Measurements from ENCODE around the gene MMP15. TPM values are rescaled to one million over a fixed set of nuclear protein-coding genes. Genes with fewer than 3 reads are reported as not detected.
"Not testable (repeated sequence)": the region's sequence is repeated elsewhere in the genome, so short reads cannot be mapped to it uniquely, and the experiment has no call there.

The MMP15 gene
- total RNA-seq, 1 donor from 2014 or later = 69.9 TPM

DNA sequence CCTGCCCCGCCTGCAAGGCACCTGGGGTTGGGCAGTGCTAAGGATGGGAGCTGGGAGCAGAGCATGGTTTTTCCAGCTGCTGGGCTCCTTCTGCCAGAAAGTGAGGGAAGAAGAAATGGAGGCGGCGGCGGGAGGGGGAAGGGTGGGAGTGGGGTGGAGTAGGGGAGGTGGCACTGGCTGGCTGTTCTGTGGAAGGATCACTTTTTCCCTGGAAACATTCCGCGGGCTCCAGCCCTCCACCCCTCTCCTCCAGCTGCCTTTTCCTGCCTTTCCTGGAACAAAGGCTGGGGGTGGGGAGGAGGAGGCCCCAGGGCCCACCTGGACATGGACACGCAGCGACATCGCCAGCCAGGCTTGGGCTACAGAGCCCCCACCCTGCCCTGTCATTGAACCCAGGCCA lies 62.5 kb downstream of the MMP15 start:
- DNase-seq = no peak
- Mint-ChIP-seq H3K36me3 (ENCODE audit: unreplicated experiment) (no peaks in the 10 kb centered on the region), H3K9me3 (ENCODE audit: unreplicated experiment) (no peaks in the 10 kb centered on the region), H3K27me3 (ENCODE audit: unreplicated experiment) (no peaks in the 10 kb centered on the region), H3K4me1 (ENCODE audit: low read depth, unreplicated experiment) (peaks cover 3% of the 10 kb centered on the region), H3K27ac (ENCODE audit: unreplicated experiment) (no peak overlapping the region), H3K4me3 (ENCODE audit: unreplicated experiment) (no peak overlapping the region)
- TF ChIP-seq, protein P1, sequence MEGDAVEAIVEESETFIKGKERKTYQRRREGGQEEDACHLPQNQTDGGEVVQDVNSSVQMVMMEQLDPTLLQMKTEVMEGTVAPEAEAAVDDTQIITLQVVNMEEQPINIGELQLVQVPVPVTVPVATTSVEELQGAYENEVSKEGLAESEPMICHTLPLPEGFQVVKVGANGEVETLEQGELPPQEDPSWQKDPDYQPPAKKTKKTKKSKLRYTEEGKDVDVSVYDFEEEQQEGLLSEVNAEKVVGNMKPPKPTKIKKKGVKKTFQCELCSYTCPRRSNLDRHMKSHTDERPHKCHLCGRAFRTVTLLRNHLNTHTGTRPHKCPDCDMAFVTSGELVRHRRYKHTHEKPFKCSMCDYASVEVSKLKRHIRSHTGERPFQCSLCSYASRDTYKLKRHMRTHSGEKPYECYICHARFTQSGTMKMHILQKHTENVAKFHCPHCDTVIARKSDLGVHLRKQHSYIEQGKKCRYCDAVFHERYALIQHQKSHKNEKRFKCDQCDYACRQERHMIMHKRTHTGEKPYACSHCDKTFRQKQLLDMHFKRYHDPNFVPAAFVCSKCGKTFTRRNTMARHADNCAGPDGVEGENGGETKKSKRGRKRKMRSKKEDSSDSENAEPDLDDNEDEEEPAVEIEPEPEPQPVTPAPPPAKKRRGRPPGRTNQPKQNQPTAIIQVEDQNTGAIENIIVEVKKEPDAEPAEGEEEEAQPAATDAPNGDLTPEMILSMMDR (IDR thresholded peaks at IDR 0.05; ENCODE audit: partially characterized antibody, unreplicated experiment) = no peak

DNA sequence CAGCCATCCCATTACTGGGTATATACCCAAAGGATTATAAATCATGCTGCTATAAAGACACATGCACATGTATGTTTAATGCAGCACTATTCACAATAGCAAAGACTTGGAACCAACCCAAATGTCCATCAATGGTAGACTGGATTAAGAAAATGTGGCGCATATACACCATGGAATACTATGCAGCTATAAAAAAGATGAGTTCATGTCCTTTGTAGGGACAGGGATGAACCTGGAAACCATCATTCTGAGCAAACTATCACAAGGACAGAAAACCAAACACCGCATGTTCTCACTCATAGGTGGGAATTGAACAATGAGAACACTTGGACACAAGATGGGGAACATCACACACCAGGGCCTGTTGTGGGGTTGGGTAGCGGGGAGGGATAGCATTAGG lies 64.8 kb downstream of the MMP15 start:
- not testable (repeated sequence) for H3K4me3 Mint-ChIP-seq (ENCODE audit: unreplicated experiment); H3K9me3 Mint-ChIP-seq (ENCODE audit: unreplicated experiment); DNase-seq

DNA sequence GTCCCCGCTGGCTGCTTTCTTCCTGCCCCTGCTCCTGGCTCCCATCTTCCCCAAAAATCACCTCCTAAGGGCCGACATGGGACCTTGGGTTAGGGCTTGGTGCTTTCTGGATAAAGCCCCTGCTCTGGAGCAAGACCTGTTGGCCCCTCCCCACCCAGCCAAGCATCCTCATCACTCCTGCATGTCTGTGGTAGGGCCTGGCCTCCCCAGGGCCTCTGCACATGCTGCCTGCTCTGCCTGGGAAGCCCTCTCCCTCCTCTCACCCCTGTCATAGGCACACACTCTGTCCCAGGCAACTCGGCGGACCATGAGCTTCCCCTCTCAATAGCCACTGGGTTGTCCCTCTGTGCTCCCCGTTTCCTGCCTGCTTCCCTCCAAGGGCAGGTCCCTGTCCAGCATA lies 68.5 kb downstream of the MMP15 start:
- TF ChIP-seq, protein P1 (IDR thresholded peaks at IDR 0.05; ENCODE audit: partially characterized antibody, unreplicated experiment) = no peak
- Mint-ChIP-seq H3K27ac (ENCODE audit: unreplicated experiment) (no peak overlapping the region), H3K9me3 (ENCODE audit: unreplicated experiment) (peaks cover 2% of the 10 kb centered on the region), H3K4me3 (ENCODE audit: unreplicated experiment) (no peak overlapping the region), H3K36me3 (ENCODE audit: unreplicated experiment) (no peaks in the 10 kb centered on the region), H3K27me3 (ENCODE audit: unreplicated experiment) (peaks cover 2% of the 10 kb centered on the region), H3K4me1 (ENCODE audit: low read depth, unreplicated experiment) (peaks cover 5% of the 10 kb centered on the region)
- DNase-seq = no peak

More for the DNA sequence above, 64.8 kb downstream of the MMP15 start:
- not testable (repeated sequence) for H3K36me3 Mint-ChIP-seq (ENCODE audit: unreplicated experiment); H3K27me3 Mint-ChIP-seq (ENCODE audit: unreplicated experiment); H3K4me1 Mint-ChIP-seq (ENCODE audit: low read depth, unreplicated experiment); H3K27ac Mint-ChIP-seq (ENCODE audit: unreplicated experiment)

DNA sequence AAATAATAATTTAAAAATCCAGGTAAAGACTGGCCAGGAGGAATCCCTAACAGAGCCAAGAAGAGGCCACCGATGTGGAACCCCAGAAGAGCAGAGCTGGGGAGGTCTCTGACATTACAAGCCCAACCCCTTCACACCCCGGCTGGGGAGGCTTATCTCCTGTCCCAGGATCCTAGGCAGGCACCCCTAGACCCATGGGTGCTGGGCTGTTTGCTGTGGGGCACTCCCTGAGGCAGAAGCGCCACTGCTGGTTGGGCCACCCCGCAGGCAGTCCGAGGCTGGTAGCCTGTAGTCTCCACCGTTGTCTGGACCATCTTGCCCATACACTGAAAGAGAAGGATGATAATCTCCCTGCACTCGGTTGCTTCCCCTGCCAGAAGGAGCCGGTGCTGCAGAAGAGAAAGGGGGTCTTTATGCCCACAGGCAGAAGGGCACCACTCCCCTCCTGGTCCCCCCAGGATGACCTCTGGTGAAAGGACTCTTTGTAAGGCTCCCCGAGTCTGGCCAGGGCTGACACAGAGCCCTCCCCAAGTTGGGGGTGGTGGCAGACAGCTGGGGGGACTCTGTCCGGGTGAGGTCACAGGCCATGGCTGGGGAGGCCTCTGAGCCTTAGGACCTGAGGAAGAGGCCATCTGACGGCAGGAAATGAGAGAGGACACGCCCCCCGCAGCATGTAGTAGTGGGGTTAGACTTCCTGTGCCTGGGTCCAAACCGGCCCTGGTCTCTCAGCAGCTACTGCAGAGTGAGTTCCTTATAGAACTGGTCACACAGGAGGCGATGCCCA lies 69.4 kb downstream of the MMP15 start:
- peaks cover 5% of the 10 kb centered on the region for H3K4me1 Mint-ChIP-seq (ENCODE audit: low read depth, unreplicated experiment)

DNA sequence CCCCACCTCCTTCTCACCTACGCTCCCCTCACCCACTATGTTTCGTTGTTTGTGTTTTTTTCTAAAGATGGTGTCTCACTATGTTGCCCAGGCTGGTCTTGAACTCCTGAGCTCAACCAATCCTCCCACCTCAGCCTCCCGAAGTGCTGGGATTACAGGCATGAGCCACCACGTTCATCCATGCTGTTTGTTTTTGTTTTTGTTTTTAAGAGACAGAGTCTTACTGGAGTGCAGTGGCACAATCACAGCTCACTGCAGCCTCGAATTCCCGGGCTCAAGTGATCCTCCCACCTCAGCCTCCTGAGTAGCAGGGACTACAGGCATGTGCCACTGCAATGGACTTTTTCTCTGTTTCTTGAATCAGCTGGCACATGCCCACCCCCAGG lies 70.0 kb downstream of the MMP15 start:
- not testable (repeated sequence) for H3K36me3 Mint-ChIP-seq (ENCODE audit: unreplicated experiment); H3K4me1 Mint-ChIP-seq (ENCODE audit: low read depth, unreplicated experiment); H3K9me3 Mint-ChIP-seq (ENCODE audit: unreplicated experiment); H3K27ac Mint-ChIP-seq (ENCODE audit: unreplicated experiment); H3K4me3 Mint-ChIP-seq (ENCODE audit: unreplicated experiment); DNase-seq; H3K27me3 Mint-ChIP-seq (ENCODE audit: unreplicated experiment)

More for the DNA sequence above, 69.4 kb downstream of the MMP15 start:
- H3K36me3 Mint-ChIP-seq (ENCODE audit: unreplicated experiment) = no peaks in the 10 kb centered on the region
- peaks cover 3% of the 10 kb centered on the region for H3K9me3 Mint-ChIP-seq (ENCODE audit: unreplicated experiment)
- no peak for DNase-seq
- no peak overlapping the region for H3K4me3 Mint-ChIP-seq (ENCODE audit: unreplicated experiment)
- no peak overlapping the region for H3K27ac Mint-ChIP-seq (ENCODE audit: unreplicated experiment)
- TF ChIP-seq, protein P1 (IDR thresholded peaks at IDR 0.05; ENCODE audit: partially characterized antibody, unreplicated experiment) = no peak
- H3K27me3 Mint-ChIP-seq (ENCODE audit: unreplicated experiment) = peaks cover 2% of the 10 kb centered on the region

DNA sequence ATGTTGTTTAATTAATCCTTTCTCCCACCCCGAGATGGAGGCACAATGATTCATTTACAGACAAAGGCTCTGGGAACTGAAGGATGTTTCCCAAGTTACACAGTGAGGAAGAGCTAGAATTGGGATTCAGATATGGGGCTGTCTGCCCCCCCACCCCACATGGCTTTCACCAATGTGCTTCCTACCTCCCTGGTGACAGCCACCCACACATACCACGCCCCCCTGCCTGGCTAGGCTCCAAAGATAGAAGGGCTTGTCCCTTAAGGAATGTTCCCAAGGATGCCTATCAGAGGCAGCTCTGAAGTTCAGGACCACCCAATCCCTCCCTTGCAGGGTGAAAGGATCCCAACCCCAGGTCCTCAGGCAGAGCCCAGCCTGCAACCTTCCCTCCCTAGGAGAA lies 70.7 kb downstream of the MMP15 start:
- Mint-ChIP-seq H3K27me3 (ENCODE audit: unreplicated experiment) (peaks cover 5% of the 10 kb centered on the region), H3K4me1 (ENCODE audit: low read depth, unreplicated experiment) (peaks cover 5% of the 10 kb centered on the region), H3K36me3 (ENCODE audit: unreplicated experiment) (no peaks in the 10 kb centered on the region), H3K9me3 (ENCODE audit: unreplicated experiment) (peaks cover 3% of the 10 kb centered on the region), H3K27ac (ENCODE audit: unreplicated experiment) (no peak overlapping the region), H3K4me3 (ENCODE audit: unreplicated experiment) (no peak overlapping the region)
- TF ChIP-seq, protein P1 (IDR thresholded peaks at IDR 0.05; ENCODE audit: partially characterized antibody, unreplicated experiment) = no peak
- DNase-seq = no peak

All from glutamatergic neuron (in vitro differentiated cells).